HG03571 (cell line): ENCODE measurements around the gene TUT4.

ENCODE experiments used
- ATAC-seq: cut with Tn5 transposase; IDR thresholded peaks from one replicate; pipeline ENCODE4 v1.9.1; 2021; ENCODE audit not compliant: unreplicated experiment

Gene TUT4

GRCh38 chr1:52534928-52535764 is 17.7 kb downstream of the TUT4 start:
- ATAC-seq = no peak

GRCh38 chr1:52533713-52534112 is 19.2 kb downstream of the TUT4 start:
- ATAC-seq = no peak

- ATAC-seq = no peak
These were observed 20.1 kb downstream of the TUT4 start for GRCh38 chr1:52532731-52533327.

- ATAC-seq = no peak
These were observed 20.6 kb downstream of the TUT4 start for GRCh38 chr1:52532247-52532646.

- no peak for ATAC-seq
These were observed 21.5 kb downstream of the TUT4 start for GRCh38 chr1:52531249-52531872.

- ATAC-seq = no peak
These were observed 22.2 kb downstream of the TUT4 start for GRCh38 chr1:52530563-52531144.

GRCh38 chr1:52523376-52523775 is 29.5 kb downstream of the TUT4 start:
- no peak for ATAC-seq

GRCh38 chr1:52520148-52520547 is 32.7 kb downstream of the TUT4 start:
- no peak for ATAC-seq

GRCh38 chr1:52518962-52519361 is 33.9 kb downstream of the TUT4 start:
- no peak for ATAC-seq

- ATAC-seq = no peak
These were observed 40.9 kb downstream of the TUT4 start for GRCh38 chr1:52511851-52512615.

- ATAC-seq = no peak
These were observed 41.5 kb downstream of the TUT4 start for GRCh38 chr1:52511439-52511838.

- no peak for ATAC-seq
These were observed 45.9 kb downstream of the TUT4 start for GRCh38 chr1:52506920-52507546.

GRCh38 chr1:52506349-52506748 is 46.5 kb downstream of the TUT4 start:
- no peak for ATAC-seq

GRCh38 chr1:52504720-52505119 is 48.2 kb downstream of the TUT4 start:
- no peak for ATAC-seq

GRCh38 chr1:52503706-52504105 is 49.2 kb downstream of the TUT4 start:
- ATAC-seq = no peak

GRCh38 chr1:52502789-52503188 is 50.1 kb downstream of the TUT4 start:
- no peak for ATAC-seq

- no peak for ATAC-seq
These were observed 65.3 kb downstream of the TUT4 start for GRCh38 chr1:52487632-52488031.

- no peak for ATAC-seq
These were observed 70.4 kb downstream of the TUT4 start for GRCh38 chr1:52482326-52483004.

- no peak for ATAC-seq
These were observed 73.8 kb downstream of the TUT4 start for GRCh38 chr1:52479076-52479475.

- no peak for ATAC-seq
These were observed 75.0 kb downstream of the TUT4 start for GRCh38 chr1:52477876-52478275.
